ENCODE data around the gene TXK.

TXK gene

DNA sequence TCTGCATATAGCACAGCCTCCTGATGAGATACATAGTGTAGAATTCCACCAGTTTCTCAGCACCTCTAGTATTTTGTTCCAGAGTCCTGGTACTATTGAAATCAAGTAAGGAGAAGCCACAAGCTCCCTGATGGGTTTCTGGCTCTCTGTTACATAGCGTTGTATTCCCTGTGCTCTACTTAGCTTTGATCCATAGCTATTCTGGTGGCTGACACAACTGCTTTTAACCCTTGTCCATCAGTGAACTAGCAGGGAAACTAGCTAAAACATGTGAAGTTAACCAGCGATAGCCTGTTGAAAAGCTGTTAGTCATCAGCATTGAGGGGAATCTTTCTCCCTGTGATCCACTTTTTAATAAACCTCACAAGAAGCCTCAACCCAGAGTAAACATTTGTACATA, 90.5 kb downstream of the TXK start:
- no peak overlapping the region for H3K4me3 Mint-ChIP-seq
- DNase-seq (no peak), ATAC-seq (replicated peaks) (no peak)
- H3K36me3 Mint-ChIP-seq = no peaks in the 10 kb centered on the region
- H3K9me3 Mint-ChIP-seq = no peaks in the 10 kb centered on the region
- peaks cover 45 to 67% of the 10 kb centered on the region in 2 donors for H3K4me1 Mint-ChIP-seq
- H3K27me3 Mint-ChIP-seq = peaks cover 4 to 5% of the 10 kb centered on the region in 2 donors
- H3K27ac Mint-ChIP-seq = no peak overlapping the region

DNA sequence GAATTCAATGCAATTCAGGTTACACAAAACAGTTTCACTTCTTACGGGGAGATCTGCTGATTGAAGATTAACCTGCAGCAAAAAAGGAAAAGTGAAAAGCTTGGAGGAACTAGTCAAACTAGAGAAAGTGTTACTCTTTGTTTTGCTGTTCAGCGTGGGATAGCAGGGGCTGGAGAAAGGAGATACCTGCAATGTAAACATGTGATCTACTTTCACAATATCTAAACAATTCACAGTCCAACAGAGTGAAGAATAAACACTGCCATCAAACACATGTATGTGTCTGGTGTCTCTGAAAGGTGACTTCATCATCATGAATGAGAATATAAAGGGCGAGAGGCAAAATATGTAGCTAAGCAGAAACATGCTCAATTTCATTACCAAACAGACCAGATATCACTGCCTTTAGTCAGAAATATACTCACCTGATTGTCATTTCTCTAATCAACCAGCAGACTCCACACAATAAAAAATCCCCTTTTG, 91.0 kb downstream of the TXK start:
- Mint-ChIP-seq H3K27me3 (peaks cover 4 to 5% of the 10 kb centered on the region in 2 donors), H3K4me1 (peaks cover 42 to 62% of the 10 kb centered on the region in 2 donors), H3K36me3 (no peaks in the 10 kb centered on the region), H3K27ac (no peak overlapping the region), H3K9me3 (no peaks in the 10 kb centered on the region), H3K4me3 (no peak overlapping the region)
- DNase-seq (no peak), ATAC-seq (replicated peaks) (no peak)

DNA sequence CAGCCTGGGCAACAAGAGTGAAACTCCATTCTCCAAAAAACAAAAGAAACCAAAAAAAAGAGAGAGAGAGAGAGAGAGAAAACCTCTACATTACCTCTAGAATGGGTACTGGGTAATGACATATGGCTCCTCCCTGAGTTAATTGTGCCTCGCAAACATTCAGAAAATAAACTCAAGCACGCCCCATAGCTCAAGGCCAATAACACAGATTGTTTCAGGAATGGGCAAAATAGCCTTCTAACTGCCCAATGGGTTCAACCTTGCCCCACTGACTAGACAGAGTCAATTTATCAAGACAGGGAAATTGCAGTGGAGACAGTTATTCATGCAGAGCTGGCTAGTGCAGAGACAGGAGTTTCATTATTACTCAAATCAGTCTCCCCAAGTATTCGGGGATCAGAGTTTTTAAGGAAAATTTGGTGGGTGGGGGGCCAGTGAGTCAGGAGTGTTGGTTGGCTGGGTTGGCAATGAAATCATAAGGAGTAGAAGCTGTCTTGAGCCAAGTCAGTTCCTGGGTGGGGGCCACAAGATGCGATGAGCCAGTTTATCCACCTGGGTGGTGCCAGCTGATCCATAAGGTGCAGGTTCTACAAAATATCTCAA, 92.4 kb downstream of the TXK start:
- Mint-ChIP-seq H3K9me3 (no peaks in the 10 kb centered on the region), H3K36me3 (no peaks in the 10 kb centered on the region), H3K27ac (no peak overlapping the region), H3K4me3 (peak overlapping the region; percentile 8 to 35), H3K4me1 (peaks cover 33 to 55% of the 10 kb centered on the region in 2 donors), H3K27me3 (peaks cover 4 to 5% of the 10 kb centered on the region in 2 donors)
- no peak for DNase-seq
- ATAC-seq (replicated peaks) = peak; percentile 42 to 47

DNA sequence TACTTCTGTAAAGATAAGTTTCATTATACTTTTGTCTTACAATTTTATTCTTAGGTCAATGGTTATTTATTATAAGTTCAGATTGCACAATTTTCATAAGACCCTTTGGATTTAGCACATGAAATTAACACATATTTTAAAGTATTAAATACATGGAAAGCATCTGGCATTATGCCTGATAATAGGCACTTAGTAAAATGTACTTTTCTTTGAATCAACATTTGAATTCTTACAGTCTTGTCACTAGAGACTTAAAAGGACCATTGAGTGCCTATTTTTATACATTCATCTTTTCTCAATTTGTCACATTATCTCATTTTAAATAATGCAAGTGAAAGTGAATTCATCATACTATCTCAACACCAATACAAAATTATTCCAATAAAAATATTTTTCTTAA, 94.5 kb downstream of the TXK start:
- Mint-ChIP-seq H3K9me3 (peaks cover 0 to 3% of the 10 kb centered on the region in 2 donors), H3K4me3 (no peak overlapping the region), H3K36me3 (no peaks in the 10 kb centered on the region), H3K4me1 (peaks cover 36 to 56% of the 10 kb centered on the region in 2 donors), H3K27me3 (no peaks in the 10 kb centered on the region), H3K27ac (no peak overlapping the region)
- no peak for ATAC-seq (replicated peaks)
- no peak for DNase-seq

DNA sequence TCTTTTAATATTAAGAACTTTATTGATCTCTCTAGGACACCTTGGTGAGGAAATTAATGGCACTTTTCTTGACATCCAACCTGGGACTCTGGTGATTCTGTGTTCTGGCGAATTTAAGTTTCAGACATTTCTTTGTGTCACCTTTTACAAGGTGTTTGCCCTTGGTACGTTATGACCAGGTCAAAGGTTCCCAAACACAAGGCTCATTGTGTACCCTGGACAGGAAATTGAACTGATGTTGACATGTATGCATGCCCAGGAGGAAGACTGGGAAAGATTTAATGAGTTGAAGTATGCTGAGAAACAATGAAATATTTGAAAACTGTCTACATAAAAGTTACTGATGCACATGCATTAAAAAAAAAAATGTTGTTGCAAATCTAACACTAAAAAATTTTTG, 95.4 kb downstream of the TXK start:
- H3K27me3 Mint-ChIP-seq = no peaks in the 10 kb centered on the region
- DNase-seq (no peak), ATAC-seq (replicated peaks) (no peak)
- H3K36me3 Mint-ChIP-seq = no peaks in the 10 kb centered on the region
- H3K4me1 Mint-ChIP-seq = peaks cover 35 to 60% of the 10 kb centered on the region in 2 donors
- peaks cover 0 to 3% of the 10 kb centered on the region in 2 donors for H3K9me3 Mint-ChIP-seq
- H3K27ac Mint-ChIP-seq = no peak overlapping the region
- H3K4me3 Mint-ChIP-seq = no peak overlapping the region

DNA sequence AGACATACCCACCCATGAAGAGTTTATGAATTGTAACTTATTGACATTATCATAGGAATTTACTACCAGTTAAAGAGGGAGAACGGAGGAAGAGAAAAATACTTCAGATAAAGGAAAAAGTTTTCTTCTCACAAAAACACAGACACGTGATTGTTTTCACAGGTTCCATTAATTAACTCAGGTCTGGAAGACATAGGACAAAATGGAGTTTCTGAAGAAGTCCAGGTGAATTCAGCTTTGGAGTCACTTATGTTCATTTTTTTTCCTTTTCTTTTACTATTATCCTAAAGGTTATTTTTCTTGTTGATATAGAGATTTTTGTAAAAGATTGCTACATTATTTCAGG, 97.0 kb downstream of the TXK start:
- peaks cover 0 to 3% of the 10 kb centered on the region in 2 donors for H3K9me3 Mint-ChIP-seq
- peak overlapping the region; percentile 97 for H3K27ac Mint-ChIP-seq
- ATAC-seq (replicated peaks) (no peak), DNase-seq (no peak)
- no peaks in the 10 kb centered on the region for H3K27me3 Mint-ChIP-seq
- peak overlapping the region; percentile 47 to 48 for H3K4me3 Mint-ChIP-seq
- H3K4me1 Mint-ChIP-seq = peaks cover 23 to 47% of the 10 kb centered on the region in 2 donors
- H3K36me3 Mint-ChIP-seq = no peaks in the 10 kb centered on the region

DNA sequence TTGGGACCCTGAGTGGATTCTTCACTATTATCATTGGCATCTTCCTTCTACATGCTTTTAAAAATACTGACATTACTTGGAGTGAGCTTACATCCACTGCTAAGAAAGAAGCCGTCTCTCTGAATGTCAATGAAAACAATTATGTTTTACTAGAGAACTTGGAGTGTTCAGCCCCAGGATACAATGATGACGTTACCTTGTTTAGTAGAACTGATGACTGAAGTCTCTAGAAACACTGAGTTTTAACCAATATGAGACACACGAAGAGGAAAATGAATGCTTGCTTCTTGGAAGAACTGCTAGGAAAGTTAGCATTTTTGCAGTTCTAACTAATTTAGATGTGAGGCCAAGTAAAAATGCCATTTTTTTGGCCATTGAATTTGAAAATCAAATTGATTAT, 98.1 kb downstream of the TXK start:
- no peaks in the 10 kb centered on the region for H3K36me3 Mint-ChIP-seq
- DNase-seq = no peak
- H3K27ac Mint-ChIP-seq = peak overlapping the region; percentile 97
- peaks cover 16 to 37% of the 10 kb centered on the region in 2 donors for H3K4me1 Mint-ChIP-seq
- no peaks in the 10 kb centered on the region for H3K27me3 Mint-ChIP-seq
- H3K9me3 Mint-ChIP-seq = peaks cover 0 to 3% of the 10 kb centered on the region in 2 donors
- ATAC-seq (replicated peaks) = no peak
- H3K4me3 Mint-ChIP-seq = peak overlapping the region in 1 of 2 donors; percentile 25

DNA sequence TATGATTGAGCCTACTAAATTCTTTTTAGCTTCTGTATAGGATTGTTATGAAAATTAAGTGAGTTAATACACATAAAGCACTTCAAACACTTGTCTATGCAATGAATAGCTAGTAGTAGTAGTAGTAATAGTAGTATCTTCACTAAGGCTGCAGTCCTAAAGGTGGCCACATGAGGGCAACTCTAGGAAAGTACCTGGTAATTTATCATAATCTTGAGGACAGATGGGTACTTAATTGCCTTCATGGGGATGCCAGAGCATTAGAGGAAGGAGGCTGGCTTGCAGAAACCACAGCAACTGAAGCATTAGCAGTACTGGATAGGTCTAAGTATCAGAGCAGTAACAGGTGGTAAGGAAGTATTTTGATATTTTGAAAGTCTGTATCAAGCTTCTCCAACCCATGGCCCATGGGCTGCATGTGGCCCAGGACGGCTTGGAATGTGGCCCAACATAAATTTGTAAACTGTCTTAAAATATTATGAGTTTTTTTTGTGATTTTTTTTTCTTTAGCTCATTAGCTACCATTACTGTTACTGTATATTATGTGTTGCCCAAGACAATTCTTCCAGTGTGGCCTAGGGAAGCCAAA, 100.1 kb downstream of the TXK start:
- DNase-seq = peak; percentile 50
- Mint-ChIP-seq H3K27ac (no peak overlapping the region), H3K4me1 (peaks cover 21 to 45% of the 10 kb centered on the region in 2 donors), H3K36me3 (no peaks in the 10 kb centered on the region), H3K27me3 (no peaks in the 10 kb centered on the region), H3K4me3 (no peak overlapping the region), H3K9me3 (peaks cover 0 to 3% of the 10 kb centered on the region in 2 donors)
- ATAC-seq (replicated peaks) = peak; percentile 50 to 58

DNA sequence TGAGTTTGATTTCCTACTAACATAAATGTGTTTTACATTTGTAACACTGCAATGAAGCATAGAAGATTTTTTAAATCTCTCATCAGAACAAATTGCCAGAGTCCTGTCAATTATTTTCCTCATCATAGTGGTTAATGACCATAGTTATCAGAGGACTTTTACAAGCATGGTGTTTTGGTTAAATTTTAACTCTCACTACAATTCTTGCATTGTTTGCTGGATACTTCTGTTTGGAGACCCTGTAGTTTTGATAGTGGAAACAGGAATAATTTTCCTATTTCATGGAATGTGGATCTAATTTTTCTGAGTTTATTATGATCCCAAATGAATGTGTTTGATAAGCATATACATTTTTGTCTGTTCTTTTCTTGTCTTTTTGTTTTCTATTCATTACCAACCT, 100.6 kb downstream of the TXK start:
- ATAC-seq (replicated peaks) = no peak
- no peak for DNase-seq
- peaks cover 0 to 3% of the 10 kb centered on the region in 2 donors for H3K9me3 Mint-ChIP-seq
- no peaks in the 10 kb centered on the region for H3K27me3 Mint-ChIP-seq
- peaks cover 24 to 50% of the 10 kb centered on the region in 2 donors for H3K4me1 Mint-ChIP-seq
- H3K4me3 Mint-ChIP-seq = no peak overlapping the region
- no peaks in the 10 kb centered on the region for H3K36me3 Mint-ChIP-seq
- no peak overlapping the region for H3K27ac Mint-ChIP-seq

DNA sequence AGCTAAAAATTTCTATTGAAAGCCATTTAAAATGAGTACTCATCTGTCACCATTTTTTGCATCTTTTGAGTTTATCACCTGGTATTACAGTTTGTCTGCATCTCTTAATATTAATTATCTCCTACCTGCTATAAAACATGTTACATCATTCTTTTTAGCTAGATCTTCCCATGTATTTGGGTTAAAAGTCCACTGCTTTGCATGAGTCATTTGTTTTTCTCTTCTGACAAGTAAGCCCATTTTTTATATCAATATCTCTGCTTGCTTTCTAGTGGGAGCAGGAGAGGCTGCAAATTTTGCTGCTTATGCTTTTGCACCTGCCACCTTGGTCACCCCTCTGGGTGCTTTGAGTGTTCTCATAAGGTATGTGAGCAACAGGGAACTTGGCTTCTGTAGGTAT, 101.3 kb downstream of the TXK start:
- Mint-ChIP-seq H3K4me1 (peaks cover 27 to 53% of the 10 kb centered on the region in 2 donors), H3K4me3 (no peak overlapping the region), H3K9me3 (peaks cover 0 to 3% of the 10 kb centered on the region in 2 donors), H3K27me3 (no peaks in the 10 kb centered on the region), H3K27ac (no peak overlapping the region), H3K36me3 (no peaks in the 10 kb centered on the region)
- DNase-seq = no peak
- ATAC-seq (replicated peaks) = no peak

DNA sequence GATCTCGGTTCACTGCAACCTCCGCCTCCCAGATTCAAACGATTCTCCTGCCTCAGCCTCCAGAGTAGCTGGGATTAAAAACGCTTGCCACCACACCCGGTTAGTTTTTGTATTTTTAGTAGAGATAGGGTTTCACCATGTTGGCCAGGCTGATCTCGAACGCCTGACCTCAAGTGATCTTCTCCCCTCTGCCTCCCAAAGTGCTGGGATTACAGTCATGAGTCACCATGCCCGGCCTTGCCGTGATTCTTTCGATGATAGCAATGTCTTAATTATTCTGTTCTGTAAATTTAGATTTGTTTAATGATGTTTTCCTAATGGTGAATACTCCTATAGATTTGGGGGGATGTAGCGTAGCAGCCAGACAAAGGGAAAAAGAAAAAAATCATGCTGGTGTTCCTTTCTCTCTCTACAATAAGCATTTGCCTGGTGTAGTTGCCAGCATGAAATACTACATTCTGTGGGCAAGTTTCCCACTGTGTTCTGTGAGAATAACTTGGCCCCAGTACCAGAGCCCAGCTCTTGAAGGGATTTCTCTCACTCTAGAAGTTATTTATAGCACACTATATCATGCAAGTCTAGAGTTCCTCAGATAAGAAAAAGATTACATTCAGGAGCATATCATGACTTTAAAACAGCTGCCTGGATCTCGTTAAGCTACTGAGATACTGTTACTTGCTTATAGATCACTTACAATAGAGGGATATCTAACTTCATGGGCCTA, 102.1 kb downstream of the TXK start:
- DNase-seq (no peak), ATAC-seq (replicated peaks) (no peak)
- peaks cover 0 to 3% of the 10 kb centered on the region in 2 donors for H3K9me3 Mint-ChIP-seq
- H3K4me3 Mint-ChIP-seq = no peak overlapping the region
- no peak overlapping the region for H3K27ac Mint-ChIP-seq
- H3K4me1 Mint-ChIP-seq = peaks cover 25 to 49% of the 10 kb centered on the region in 2 donors
- no peaks in the 10 kb centered on the region for H3K27me3 Mint-ChIP-seq
- H3K36me3 Mint-ChIP-seq = no peaks in the 10 kb centered on the region

DNA sequence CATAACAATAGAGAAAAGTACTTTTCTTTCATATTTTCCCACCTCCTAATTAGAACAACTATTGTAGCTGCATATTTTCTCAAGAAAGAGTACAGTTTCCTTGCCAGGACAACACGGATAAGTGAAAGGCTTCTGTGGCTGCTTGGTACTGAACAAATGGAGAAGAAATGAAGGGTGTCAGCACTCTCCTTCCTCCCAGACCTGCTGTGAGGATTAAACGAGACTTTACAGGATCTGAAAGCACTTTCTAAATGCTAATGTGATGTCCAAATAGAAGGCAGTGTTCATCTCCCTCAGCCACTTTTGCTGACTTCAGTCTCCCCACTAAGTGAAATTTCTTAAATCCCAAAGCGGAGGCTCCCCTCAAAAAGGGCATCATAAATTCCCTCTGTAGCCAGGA, 103.6 kb downstream of the TXK start:
- Mint-ChIP-seq H3K36me3 (no peaks in the 10 kb centered on the region), H3K4me1 (peaks cover 15 to 35% of the 10 kb centered on the region in 2 donors), H3K27me3 (peaks cover 5% of the 10 kb centered on the region in 2 donors), H3K9me3 (no peaks in the 10 kb centered on the region), H3K27ac (no peak overlapping the region), H3K4me3 (no peak overlapping the region)
- no peak for ATAC-seq (replicated peaks)
- DNase-seq = no peak

DNA sequence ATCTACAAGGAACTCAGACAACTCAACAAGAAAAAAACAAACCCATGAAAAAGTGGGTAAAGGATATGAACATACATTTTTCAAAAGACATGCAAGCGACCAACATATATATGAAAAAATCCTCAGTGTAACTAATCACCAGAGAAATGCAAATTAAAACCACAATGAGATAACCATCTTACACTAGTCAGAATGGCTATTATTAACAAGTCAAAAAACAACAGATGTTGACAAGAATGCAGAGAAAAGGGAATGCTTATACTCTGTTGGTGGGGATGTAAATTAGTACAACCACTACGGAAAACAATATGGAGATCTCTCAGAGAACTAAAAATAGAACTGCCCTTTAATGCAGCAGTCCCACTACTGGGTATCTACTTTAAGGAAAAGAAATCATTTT, 105.4 kb downstream of the TXK start:
- ATAC-seq (replicated peaks) = no peak
- Mint-ChIP-seq H3K4me3 (no peak overlapping the region), H3K9me3 (no peaks in the 10 kb centered on the region), H3K4me1 (peaks cover 11 to 18% of the 10 kb centered on the region in 2 donors), H3K27ac (no peak overlapping the region), H3K36me3 (no peaks in the 10 kb centered on the region), H3K27me3 (peaks cover 15 to 18% of the 10 kb centered on the region in 2 donors)
- DNase-seq = no peak

DNA sequence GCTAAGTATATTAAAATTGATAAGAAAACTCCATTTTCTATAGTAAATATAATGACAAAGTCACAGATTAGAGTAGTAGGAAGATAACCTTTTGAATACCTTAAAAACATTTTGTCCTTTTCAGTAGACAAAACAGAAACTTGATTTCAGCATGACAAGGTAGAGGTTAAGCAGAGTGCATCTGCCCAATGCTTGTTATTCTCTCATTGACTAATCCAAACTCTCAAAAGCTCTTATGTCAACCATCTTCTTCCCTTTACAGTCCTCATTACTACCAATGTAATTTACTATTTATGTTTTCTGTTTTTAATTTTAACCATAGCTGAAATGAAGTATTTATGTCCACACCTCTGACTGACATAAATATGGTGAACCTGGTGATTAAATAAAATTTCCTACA, 106.4 kb downstream of the TXK start:
- ATAC-seq (replicated peaks) (peak; percentile 39 to 55), DNase-seq (no peak)
- H3K27ac Mint-ChIP-seq = no peak overlapping the region
- peaks cover 15 to 19% of the 10 kb centered on the region in 2 donors for H3K27me3 Mint-ChIP-seq
- H3K9me3 Mint-ChIP-seq = no peaks in the 10 kb centered on the region
- H3K4me3 Mint-ChIP-seq = no peak overlapping the region
- H3K36me3 Mint-ChIP-seq = no peaks in the 10 kb centered on the region
- H3K4me1 Mint-ChIP-seq = peaks cover 11 to 16% of the 10 kb centered on the region in 2 donors

DNA sequence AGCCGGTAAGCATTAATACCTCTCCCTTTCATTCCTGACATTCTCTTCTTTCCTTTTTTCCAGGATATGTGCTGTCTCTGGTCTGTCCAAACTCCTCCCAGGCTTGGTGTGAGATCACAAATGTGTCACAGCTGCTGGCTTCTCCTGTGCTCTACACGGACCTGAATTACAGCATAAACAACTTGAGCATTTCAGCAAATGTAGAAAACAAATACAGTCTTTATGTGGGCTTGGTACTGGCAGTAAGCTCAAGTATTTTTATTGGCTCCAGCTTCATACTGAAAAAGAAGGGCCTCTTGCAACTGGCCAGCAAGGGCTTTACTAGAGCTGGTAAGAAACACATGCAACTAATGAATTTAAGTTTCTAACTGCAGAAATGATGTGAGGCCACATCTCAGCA, 109.0 kb downstream of the TXK start:
- no peaks in the 10 kb centered on the region for H3K9me3 Mint-ChIP-seq
- H3K27me3 Mint-ChIP-seq = peaks cover 29 to 32% of the 10 kb centered on the region in 2 donors
- ATAC-seq (replicated peaks) (no peak), DNase-seq (no peak)
- H3K27ac Mint-ChIP-seq = no peak overlapping the region
- H3K4me3 Mint-ChIP-seq = no peak overlapping the region
- peaks cover 6 to 9% of the 10 kb centered on the region in 2 donors for H3K4me1 Mint-ChIP-seq
- H3K36me3 Mint-ChIP-seq = no peaks in the 10 kb centered on the region

All from stimulated activated naive B cell treated with anti-CD40 and anti-IgM and Interleukin-4, amounts not matched to agents 10 μg/mL and 1 μg/mL and 100 μg/mL, for 72 hours (primary cell).